Ovary (tissue), 3 donors: ENCODE results near the gene AIG1.

Experiments used
- CTCF ChIP-seq, 3 donors: fragments of 450-650 bp in 2 of 3; fragments of 200-600 bp in 1 of 3; IDR thresholded peaks; one replicate each; pipeline versions ENCODE4 v1.5.1 to v1.8.0; 2016 to 2022; ENCODE audit warnings: antibody characterized with exemption in 3 of 3, mild to moderate bottlenecking in 1 of 3
- POLR2A ChIP-seq: fragments of 450-650 bp; IDR thresholded peaks from one replicate; pipeline ENCODE4 v1.6.1; 2017; ENCODE audit warnings: antibody characterized with exemption, mild to moderate bottlenecking, moderate library complexity
- donor health status: DM: no; HTN: no; CAD: no.

GRCh38 chr6:143200167-143200770, 139.6 kb downstream of the AIG1 start:
- TF ChIP-seq CTCF (IDR thresholded peaks at IDR 0.05) = no peak
- no peak for TF ChIP-seq POLR2A
